Left renal pelvis (tissue), 4 donors: ENCODE measurements around the gene STK39. TPM values are rescaled to one million over a fixed set of nuclear protein-coding genes. Genes with fewer than 3 reads are reported as not detected.

ENCODE experiments used
- DNase-seq, 4 donors: peaks; one replicate each; pipeline ENCODE4 v3.0.0-alpha.2; 2013; ENCODE audit warnings: low read depth in 4 of 4, low spot score in 3 of 4
- polyA plus RNA-seq, 4 donors: library from polyadenylated mRNA; unstranded; fragments of 120-200 nt; gene quantifications; one replicate each; pipeline ENCODE4 v1.2.1, GENCODE V29; 2013; ENCODE audit not compliant: insufficient read length in 4 of 4

Gene STK39
- polyA plus RNA-seq, 4 donors = 30.1 to 40.2 (median 32.5) TPM

DNA sequence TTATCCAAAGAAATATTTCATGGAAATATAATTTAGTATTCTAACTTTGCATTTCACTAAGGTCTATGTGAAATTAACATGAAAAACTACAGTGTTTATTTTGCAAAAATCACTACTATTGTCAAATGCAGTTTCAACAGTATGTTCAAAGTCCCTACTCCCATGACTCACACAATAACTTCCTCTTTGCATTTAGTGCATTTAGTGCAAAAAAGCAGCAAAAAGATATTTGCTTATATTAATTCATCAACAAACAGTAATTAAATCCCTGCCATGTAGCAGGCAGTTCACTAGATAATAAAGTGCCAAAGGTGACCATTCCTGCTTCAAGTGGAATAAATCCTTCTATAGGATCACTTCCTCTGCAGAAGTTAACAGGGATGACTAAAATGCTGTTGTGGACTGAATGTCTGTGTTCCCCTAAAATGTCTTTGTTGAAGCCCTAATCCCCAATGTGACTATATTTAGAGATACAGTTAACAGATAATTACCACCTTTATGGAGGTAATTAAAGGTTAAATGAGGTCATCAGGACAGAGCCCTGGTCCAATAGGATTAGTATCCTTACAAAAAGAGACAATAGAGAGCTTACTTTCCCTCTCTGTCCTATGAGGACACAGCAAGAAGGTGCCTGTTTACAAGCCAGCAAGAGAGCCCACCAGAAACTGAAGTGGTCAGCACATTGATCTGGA is 61.7 kb downstream of the STK39 start:
- no peak for DNase-seq

- no peak for DNase-seq
Observed at GRCh38 chr2:168184681-168185513, 62.5 kb downstream of the STK39 start.

GRCh38 chr2:168183308-168183997 is 63.9 kb downstream of the STK39 start:
- no peak for DNase-seq

DNA sequence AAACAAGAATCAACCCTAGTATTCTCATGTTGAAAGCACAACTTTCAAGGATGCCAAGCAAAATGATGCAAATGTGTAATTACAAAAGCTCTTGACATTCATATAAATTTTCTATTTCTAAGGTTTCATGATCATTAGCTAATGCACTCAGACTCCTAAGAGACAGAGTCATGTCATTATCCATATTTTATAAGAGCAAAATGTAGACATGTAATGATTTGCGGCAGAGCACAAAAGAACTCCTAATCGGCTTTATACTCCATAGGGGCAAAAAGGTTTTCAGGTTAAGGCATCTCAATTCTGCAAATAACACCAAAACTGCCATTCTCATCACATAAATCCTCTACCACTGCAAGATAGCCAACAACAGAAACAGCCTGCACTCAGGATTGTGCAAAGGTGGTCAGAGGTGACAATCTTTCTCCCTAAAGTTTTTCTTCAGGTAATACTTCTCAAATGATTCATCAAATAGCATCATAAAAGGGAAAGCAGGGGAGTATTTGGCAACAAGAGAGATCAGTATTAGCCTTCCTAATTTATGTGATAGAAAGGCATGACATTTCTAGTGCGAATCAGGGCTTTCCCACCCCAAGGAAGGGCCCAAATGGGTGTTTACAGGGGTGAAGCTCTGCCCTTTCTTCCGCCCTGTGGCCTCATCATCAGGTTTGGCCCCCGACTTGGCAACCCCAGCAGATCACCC is 64.7 kb downstream of the STK39 start:
- DNase-seq = no peak

- no peak for DNase-seq
Observed at GRCh38 chr2:168181825-168182224, 65.6 kb downstream of the STK39 start.

DNA sequence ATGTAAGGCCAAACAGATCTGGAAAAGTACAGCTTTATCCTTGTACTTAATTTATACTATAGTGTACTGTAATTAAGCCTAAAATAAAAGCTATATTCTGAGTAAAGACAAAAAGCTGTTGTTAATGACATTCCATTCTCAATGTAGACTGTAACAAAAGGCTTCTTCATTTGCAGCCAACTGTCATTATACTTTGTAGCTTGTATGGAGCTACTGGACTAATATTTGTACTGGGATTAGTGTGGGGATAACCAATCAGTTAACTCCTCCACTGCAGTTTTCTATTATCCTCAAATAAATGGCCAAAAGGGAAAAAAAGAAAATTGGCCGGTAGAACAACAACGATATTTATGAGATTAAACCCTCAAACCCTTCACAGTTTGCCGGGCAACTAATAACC is 66.5 kb downstream of the STK39 start:
- DNase-seq = no peak

GRCh38 chr2:168180483-168180882 is 66.9 kb downstream of the STK39 start:
- no peak for DNase-seq

- DNase-seq = no peak
Observed at GRCh38 chr2:168179592-168179991, 67.8 kb downstream of the STK39 start.

- no peak for DNase-seq
Observed at GRCh38 chr2:168178520-168179324, 68.7 kb downstream of the STK39 start.

DNA sequence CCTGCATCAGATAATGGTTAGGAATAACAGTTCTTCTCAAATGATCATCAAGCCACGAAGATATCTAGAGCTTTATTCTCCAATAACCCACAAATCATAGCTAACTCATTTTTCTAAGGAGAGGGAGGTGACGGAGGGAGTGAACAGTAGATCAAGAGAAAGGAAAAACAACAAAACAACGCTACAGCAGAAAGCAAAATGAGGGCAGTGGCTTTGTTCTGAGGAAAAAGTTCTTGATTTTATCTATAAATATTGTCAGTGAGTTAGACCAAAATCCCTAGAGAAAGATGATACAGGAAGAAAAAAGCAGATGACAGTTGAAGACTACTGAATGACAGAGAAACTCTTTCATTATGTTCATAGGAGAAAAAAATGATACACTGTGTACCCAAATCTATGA is 71.0 kb downstream of the STK39 start:
- no peak for DNase-seq

DNA sequence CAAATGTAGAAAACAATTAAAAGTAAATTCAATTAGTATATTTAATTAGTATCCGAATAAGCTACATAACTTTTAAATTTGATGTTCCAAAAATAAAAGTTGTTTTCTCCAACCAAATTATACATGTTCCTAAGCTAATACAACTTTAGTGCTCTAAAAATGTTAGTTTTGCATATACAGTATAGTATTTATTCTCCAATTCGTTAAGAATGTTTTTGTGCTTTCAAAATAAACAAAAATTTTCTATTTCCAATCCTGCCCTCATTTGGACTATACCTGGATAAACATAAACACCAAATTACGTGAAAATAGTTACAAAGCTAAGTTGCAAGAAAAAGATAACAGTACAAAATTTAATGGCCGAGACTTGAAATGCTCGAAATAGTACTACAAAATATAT is 71.9 kb downstream of the STK39 start:
- no peak for DNase-seq

DNA sequence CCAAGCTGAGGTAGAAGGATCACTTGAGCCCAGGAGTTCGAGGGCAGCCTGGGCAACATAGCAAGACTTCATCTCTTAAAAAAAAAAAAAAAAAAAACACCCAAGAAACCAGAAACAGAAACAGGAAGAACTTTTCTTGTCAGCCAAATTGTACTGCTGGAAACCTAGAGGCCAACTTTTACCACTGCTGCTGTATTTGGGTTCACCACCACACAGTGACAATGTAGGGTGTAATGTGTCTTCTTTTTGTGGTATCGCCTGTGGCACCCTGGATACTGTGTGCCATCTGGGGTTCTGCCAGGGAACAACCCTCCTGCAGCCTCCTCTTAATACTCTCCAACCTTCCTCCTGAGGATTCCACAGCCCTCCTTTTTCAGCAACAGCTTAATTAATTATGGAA is 72.6 kb downstream of the STK39 start:
- no peak for DNase-seq

DNA sequence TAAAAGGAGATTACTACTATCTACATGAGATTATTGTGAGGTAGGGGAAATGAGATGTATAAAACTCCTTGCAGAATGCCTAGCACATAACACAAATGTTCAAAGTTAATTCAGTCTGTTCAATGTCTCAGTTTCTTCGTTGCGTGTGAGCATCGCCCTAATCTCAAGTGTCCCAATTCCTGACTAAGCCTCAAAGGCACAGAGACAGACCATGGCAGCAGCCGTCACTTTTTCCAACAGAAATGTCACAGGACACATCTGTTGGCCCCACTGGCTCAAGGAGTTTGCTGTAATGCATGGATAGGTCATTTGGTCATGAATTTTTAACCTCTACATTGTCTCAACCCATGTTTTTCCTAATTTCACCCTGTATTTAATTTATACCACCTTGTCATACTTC is 75.3 kb downstream of the STK39 start:
- DNase-seq = no peak

DNA sequence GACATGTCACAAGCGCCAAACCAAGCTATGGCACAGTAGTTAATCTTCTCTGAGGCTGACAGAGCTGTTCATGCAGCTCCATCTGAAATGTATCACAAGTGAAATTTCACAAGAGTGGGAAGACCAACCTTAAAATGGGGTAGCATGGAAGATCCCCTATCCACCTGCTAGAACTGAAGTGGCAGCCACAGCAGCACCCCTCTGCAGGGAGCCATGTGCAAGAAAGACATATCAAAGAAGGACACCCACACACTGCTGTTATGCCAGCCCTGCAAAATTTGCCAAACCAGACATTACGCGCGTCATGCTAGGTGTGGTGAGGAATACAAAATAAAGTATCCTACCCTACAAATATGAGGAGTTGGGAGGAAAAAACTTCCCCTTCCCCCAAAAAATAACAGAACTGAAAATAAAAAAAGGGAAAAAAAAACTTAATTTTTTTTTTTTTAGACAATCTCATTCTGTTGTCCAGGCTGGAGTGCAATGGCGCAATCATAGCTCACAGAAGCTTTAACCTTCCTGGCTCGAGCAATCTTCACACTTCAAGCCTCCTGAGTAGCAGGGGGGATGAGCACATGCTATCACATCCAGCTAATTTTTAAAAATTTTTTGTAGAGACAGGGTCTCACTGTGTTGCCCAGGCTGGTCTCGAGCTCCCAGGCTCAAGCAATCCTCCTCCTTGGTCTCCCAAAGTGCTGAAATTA is 76.2 kb downstream of the STK39 start:
- DNase-seq = no peak

DNA sequence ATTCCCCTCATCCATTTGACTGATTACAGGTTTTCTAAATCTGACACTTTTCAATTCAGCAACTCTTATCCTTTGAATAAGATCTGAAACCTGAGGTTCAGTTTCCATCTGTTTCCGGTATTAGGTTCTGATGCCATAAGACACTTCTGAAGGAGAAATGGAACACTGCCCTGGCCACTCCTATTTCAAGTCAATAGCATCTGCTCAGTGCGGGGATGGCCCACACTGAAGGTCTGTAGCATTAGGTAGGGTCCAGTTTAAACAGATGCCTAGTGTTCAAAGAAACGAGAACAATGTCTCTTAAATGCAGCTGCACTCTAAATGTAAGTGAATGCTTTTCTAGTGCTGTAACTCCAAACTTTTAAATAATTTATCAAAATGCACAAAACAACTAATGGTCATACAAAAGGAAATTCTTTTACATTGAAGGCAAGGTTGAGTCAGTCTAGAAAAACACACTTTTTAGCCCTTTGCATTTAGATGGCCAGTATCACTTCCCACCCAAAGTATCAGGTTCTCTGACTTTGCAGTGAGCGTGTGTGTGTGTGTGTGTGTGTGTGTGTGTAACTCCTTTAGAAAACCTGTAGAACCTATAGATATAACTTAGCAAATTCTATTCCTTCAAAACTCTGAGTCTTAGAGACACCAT is 78.2 kb downstream of the STK39 start:
- DNase-seq = no peak

DNA sequence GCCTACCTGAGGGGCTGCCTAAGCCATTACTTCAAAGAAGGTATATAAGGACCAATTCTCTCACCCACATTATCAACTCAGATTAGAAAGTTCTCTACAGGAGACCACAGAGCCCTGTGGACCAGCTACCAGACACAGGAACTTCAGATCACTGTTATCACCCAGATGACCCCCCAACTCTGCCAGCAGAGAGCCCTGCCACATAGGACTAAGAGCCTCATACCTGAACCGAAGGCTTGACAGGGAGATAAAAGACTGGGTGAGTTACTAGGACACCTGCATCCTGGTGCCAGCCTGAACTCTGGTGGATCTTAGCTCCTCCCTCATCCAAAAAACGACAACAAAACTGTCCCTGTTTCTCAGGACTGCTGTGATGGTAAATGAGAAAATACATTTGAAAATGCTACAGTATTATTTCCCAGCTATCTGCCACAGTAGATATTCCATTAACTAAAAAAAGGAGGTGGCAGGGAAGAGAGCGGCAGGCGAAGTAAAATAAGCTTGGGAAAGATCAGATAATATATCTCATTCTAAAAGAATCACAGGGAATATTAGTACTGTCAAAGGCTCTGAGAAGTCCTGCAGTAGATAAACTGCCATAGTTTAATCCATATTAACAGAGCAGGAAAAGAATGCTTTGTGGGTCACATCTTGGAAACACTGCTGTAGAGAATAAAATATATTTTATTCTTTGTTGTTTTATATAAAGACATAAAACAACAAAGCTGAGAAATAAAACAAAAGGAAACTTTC is 79.7 kb downstream of the STK39 start:
- no peak for DNase-seq

DNA sequence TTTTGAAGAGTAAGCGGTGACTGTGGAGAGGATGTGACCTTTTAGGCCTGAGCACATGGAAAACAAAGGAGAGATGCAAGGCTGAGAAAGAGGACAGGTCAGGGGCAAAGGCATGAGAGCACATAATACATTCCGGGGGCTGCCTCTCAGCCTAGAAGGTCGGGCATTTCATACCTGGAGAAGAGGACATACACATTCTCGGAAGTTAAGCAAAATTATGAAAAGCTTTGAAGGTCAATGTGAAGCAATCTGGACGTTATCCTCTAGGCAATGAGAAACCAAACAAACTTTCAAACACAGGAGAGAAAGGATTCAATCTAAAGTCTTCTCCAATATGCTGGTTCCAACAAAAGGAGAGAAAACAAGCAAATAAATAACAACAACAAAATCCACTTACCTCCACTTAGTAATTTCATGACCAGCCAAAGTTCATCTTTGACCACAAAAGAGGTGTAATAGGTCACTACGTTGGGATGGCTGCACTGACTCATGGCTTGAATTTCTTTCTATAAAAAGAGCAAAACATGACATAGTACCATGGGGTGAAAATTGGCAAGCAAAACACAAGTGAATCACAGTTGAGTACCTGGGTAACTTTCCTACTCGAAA is 80.4 kb downstream of the STK39 start:
- no peak for DNase-seq
